IPS-18c (cell line): ENCODE results near the gene KRT13.

ENCODE experiments used
- H3K4me3 ChIP-seq: 2 replicates; pipeline ENCODE4 v1.7.0; 2013; ENCODE audit warnings: low read depth, mild to moderate bottlenecking, low read length, moderate library complexity; ENCODE audit not compliant: insufficient read depth
- H3K9me3 ChIP-seq: one replicate; pipeline ENCODE4 v1.6.1; 2013; ENCODE audit warnings: mild to moderate bottlenecking, low read length, moderate library complexity; ENCODE audit not compliant: control insufficient read depth, insufficient read depth

The KRT13 gene

GRCh38 chr17:41539979-41540701, 34.7 kb upstream of the KRT13 start:
- Histone ChIP-seq H3K9me3 (no peaks in the 10 kb centered on the region), H3K4me3 (no peak overlapping the region)

GRCh38 chr17:41539071-41539492, 33.7 kb upstream of the KRT13 start:
- Histone ChIP-seq H3K9me3 (no peaks in the 10 kb centered on the region), H3K4me3 (no peak overlapping the region)

GRCh38 chr17:41538565-41538991, 33.2 kb upstream of the KRT13 start:
- H3K9me3 ChIP-seq, result no peaks in the 10 kb centered on the region

GRCh38 chr17:41537990-41538389, 32.6 kb upstream of the KRT13 start:
- Histone ChIP-seq H3K4me3 (no peak overlapping the region), H3K9me3 (no peaks in the 10 kb centered on the region)

More at GRCh38 chr17:41538565-41538991, 33.2 kb upstream of the KRT13 start:
- H3K4me3 ChIP-seq, result no peak overlapping the region

GRCh38 chr17:41537614-41537954, 32.2 kb upstream of the KRT13 start:
- Histone ChIP-seq H3K4me3 (no peak overlapping the region), H3K9me3 (no peaks in the 10 kb centered on the region)

- Histone ChIP-seq H3K4me3 (no peak overlapping the region), H3K9me3 (no peaks in the 10 kb centered on the region)
Observed at GRCh38 chr17:41536741-41537613, 31.6 kb upstream of the KRT13 start.

GRCh38 chr17:41535764-41536481, 30.5 kb upstream of the KRT13 start:
- H3K4me3 ChIP-seq, result no peak overlapping the region

GRCh38 chr17:41534899-41535546, 29.6 kb upstream of the KRT13 start:
- no peak overlapping the region for H3K4me3 ChIP-seq
- no peaks in the 10 kb centered on the region for H3K9me3 ChIP-seq

More at GRCh38 chr17:41535764-41536481, 30.5 kb upstream of the KRT13 start:
- no peaks in the 10 kb centered on the region for H3K9me3 ChIP-seq

GRCh38 chr17:41533613-41534012, 28.2 kb upstream of the KRT13 start:
- H3K4me3 ChIP-seq, result no peak overlapping the region

GRCh38 chr17:41532947-41533570, 27.6 kb upstream of the KRT13 start:
- H3K9me3 ChIP-seq, result no peaks in the 10 kb centered on the region

More at GRCh38 chr17:41533613-41534012, 28.2 kb upstream of the KRT13 start:
- H3K9me3 ChIP-seq, result no peaks in the 10 kb centered on the region

GRCh38 chr17:41531993-41532392, 26.6 kb upstream of the KRT13 start:
- Histone ChIP-seq H3K4me3 (no peak overlapping the region), H3K9me3 (no peaks in the 10 kb centered on the region)

More at GRCh38 chr17:41532947-41533570, 27.6 kb upstream of the KRT13 start:
- no peak overlapping the region for H3K4me3 ChIP-seq

- no peak overlapping the region for H3K4me3 ChIP-seq
- H3K9me3 ChIP-seq, result no peaks in the 10 kb centered on the region
Observed at GRCh38 chr17:41530062-41531048, 24.9 kb upstream of the KRT13 start.

- no peak overlapping the region for H3K4me3 ChIP-seq
- no peaks in the 10 kb centered on the region for H3K9me3 ChIP-seq
Observed at GRCh38 chr17:41529491-41529915, 24.1 kb upstream of the KRT13 start.

GRCh38 chr17:41528959-41529353, 23.5 kb upstream of the KRT13 start:
- Histone ChIP-seq H3K9me3 (no peaks in the 10 kb centered on the region), H3K4me3 (no peak overlapping the region)

- peak overlapping the region; percentile 74 for H3K4me3 ChIP-seq
- H3K9me3 ChIP-seq, result no peaks in the 10 kb centered on the region
Observed at GRCh38 chr17:41527063-41528023, 21.9 kb upstream of the KRT13 start.
